ENCODE data around the gene ACSL1. TPM values are rescaled to one million over a fixed set of nuclear protein-coding genes. Genes with fewer than 3 reads are reported as not detected.

ACSL1 gene
- total and polyA plus RNA-seq, 2 donors: 8.7 to 109 TPM

DNA sequence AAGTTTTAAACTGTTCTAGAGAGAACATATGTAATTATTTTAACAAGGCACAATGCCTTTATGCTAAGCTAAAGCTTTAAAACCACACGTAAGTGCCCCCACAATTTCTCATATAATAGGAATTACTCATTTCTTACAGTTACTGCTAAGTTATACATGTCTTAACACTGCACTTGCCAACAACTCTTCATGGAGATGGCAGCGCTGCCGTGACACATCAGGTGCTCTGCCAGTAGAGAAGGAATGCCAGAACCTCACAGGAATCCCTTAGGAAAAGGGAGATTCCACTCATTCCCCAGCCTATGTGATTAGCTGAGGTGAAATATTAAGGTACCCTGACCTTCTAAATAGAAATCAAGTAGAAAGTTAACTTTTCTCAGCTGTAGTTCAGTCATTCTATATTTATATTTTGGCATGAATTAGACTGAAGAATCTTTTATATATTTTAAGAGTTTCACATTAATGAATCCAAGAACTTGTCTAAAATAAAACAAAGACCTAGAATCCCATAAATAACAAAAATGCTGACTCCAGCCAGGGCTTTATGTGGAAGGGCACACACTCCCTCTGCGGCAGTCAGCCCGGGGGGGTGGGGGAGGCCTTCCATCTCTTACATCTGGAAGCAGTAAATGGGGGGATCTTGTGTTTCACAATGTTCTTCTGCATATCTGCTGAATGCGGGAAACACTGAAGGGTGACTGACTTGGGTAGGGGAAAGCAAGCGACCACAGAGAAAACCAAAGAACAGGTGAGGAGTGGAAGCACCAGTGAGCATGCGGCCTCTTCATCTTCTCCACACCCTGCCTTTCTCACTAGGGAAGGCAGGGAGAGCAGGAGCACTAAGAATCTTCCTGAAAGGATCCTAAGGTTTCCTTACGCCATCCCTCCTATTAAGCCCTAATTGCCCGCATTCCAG is 23.7 kb downstream of the ACSL1 start:
- H3K4me1 ChIP-seq (ENCODE audit: control insufficient read depth in 2 of 2, insufficient read depth in 2 of 2, low read length in 2 of 2): no peaks in the 10 kb centered on the region
- 70% methylated on average over 10 of the region's 10 CpGs for WGBS
- H3K27ac ChIP-seq (ENCODE audit: low read depth in 1 of 2, low read length in 1 of 2): no peak overlapping the region
- H3K9me3 ChIP-seq (ENCODE audit: control insufficient read depth in 2 of 2, insufficient read depth in 1 of 2, low read length in 1 of 2): no peaks in the 10 kb centered on the region
- H3K27me3 ChIP-seq (ENCODE audit: control insufficient read depth in 2 of 2, insufficient read depth in 1 of 2, low read length in 1 of 2): no peaks in the 10 kb centered on the region
- H3K36me3 ChIP-seq (ENCODE audit: control insufficient read depth in 2 of 2, insufficient read depth in 2 of 2, low read length in 1 of 2): no peaks in the 10 kb centered on the region
- H3K4me3 ChIP-seq (ENCODE audit: low read length in 2 of 2): no peak overlapping the region
- DNase-seq (ENCODE audit: low read depth in 6 of 9, low spot score in 9 of 9): no peak

DNA sequence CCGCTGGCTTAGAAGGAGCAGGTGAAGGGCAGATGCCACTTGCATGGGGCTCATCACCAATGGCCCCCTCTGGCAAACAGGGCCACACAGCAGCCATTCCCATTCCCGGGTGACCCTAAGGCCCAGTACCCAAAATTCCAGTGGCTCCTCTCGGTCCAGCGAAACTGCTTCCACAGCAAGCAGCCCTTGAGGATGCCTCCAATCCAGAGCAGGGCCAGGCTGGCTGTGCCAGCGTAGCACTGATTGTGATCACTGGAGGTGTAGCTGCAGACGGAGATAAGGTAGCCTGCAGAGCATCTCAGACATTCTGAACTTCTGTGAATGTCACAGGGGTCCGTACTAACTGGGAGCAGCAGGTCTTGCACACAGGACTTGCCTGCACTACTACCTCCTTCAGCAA is 27.3 kb downstream of the ACSL1 start:
- no peaks in the 10 kb centered on the region for H3K4me1 ChIP-seq (ENCODE audit: control insufficient read depth in 2 of 2, insufficient read depth in 2 of 2, low read length in 2 of 2)
- H3K27ac ChIP-seq (ENCODE audit: low read depth in 1 of 2, low read length in 1 of 2): no peak overlapping the region
- H3K27me3 ChIP-seq (ENCODE audit: control insufficient read depth in 2 of 2, insufficient read depth in 1 of 2, low read length in 1 of 2): no peaks in the 10 kb centered on the region
- no peak overlapping the region for H3K4me3 ChIP-seq (ENCODE audit: low read length in 2 of 2)
- H3K9me3 ChIP-seq (ENCODE audit: control insufficient read depth in 2 of 2, insufficient read depth in 1 of 2, low read length in 1 of 2): peaks cover 0 to 5% of the 10 kb centered on the region in 2 donors
- DNase-seq (ENCODE audit: low read depth in 6 of 9, low spot score in 9 of 9): no peak
- WGBS: 97% methylated on average over 7 of the region's 7 CpGs
- no peaks in the 10 kb centered on the region for H3K36me3 ChIP-seq (ENCODE audit: control insufficient read depth in 2 of 2, insufficient read depth in 2 of 2, low read length in 1 of 2)

DNA sequence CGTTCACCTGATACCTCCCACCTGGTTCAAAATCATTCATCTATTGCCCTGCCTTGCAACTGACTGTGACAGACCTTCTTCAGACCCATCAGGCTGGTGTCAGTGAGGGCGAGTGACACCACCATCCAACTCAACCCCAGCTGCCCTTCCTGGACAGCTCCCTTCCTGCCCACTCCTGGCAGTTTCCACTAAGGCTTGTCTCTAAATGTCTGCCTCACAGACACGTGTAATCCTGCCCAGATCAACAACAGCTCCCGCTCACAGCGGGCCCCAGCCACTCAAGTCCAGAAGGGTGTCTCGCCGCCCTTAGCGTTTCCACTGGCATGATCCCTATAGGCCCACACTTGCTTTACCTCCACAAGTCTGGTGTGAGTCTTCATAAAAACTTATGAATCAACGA is 28.9 kb downstream of the ACSL1 start:
- Histone ChIP-seq H3K36me3 (ENCODE audit: control insufficient read depth in 2 of 2, insufficient read depth in 2 of 2, low read length in 1 of 2) (no peaks in the 10 kb centered on the region), H3K4me1 (ENCODE audit: control insufficient read depth in 2 of 2, insufficient read depth in 2 of 2, low read length in 2 of 2) (peaks cover 2 to 11% of the 10 kb centered on the region in 2 donors)
- 98% methylated on average over 9 of the region's 9 CpGs for WGBS

DNA sequence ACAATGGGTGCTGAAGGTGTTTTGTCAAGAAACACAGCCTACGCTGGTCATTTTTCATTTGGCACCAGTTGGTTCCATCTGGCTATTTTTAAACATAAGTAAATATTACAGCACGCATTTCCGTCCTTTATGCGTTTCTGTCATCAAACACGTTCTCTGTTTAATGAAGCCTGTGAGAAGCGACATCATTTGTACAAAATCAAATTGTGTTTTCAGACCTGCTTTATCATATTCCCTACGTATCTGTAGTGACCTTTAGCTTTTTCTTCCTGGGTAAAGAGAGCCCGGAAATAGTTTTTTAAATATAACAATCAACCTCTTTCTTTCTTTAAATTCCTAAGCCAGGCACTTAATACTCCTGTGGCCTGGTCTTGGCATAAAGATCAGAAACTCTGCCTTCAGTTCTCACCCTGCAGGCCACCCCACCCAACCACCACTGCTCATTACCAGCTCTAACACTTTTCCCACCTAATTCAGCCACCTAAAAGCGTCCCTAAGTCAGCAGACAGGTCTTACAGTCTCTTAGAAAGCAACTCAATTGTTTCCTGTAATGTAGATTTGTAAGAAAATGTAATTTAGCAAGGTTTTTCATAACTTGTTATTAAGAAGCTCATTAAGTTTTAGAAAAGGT is 30.4 kb downstream of the ACSL1 start:
- H3K4me1 ChIP-seq (ENCODE audit: control insufficient read depth in 2 of 2, insufficient read depth in 2 of 2, low read length in 2 of 2): peaks cover 2 to 14% of the 10 kb centered on the region in 2 donors
- H3K9me3 ChIP-seq (ENCODE audit: control insufficient read depth in 2 of 2, insufficient read depth in 1 of 2, low read length in 1 of 2): peaks cover 0 to 5% of the 10 kb centered on the region in 2 donors
- 98% methylated on average over 9 of the region's 9 CpGs for WGBS
- DNase-seq (ENCODE audit: low read depth in 6 of 9, low spot score in 9 of 9): no peak
- H3K27ac ChIP-seq (ENCODE audit: low read depth in 1 of 2, low read length in 1 of 2): no peak overlapping the region
- no peaks in the 10 kb centered on the region for H3K36me3 ChIP-seq (ENCODE audit: control insufficient read depth in 2 of 2, insufficient read depth in 2 of 2, low read length in 1 of 2)
- H3K27me3 ChIP-seq (ENCODE audit: control insufficient read depth in 2 of 2, insufficient read depth in 1 of 2, low read length in 1 of 2): peaks cover 0 to 2% of the 10 kb centered on the region in 2 donors
- H3K4me3 ChIP-seq (ENCODE audit: low read length in 2 of 2): no peak overlapping the region

More for the DNA sequence above, 28.9 kb downstream of the ACSL1 start:
- DNase-seq (ENCODE audit: low read depth in 6 of 9, low spot score in 9 of 9): no peak
- Histone ChIP-seq H3K9me3 (ENCODE audit: control insufficient read depth in 2 of 2, insufficient read depth in 1 of 2, low read length in 1 of 2) (peaks cover 0 to 5% of the 10 kb centered on the region in 2 donors), H3K27me3 (ENCODE audit: control insufficient read depth in 2 of 2, insufficient read depth in 1 of 2, low read length in 1 of 2) (no peaks in the 10 kb centered on the region), H3K4me3 (ENCODE audit: low read length in 2 of 2) (no peak overlapping the region), H3K27ac (ENCODE audit: low read depth in 1 of 2, low read length in 1 of 2) (no peak overlapping the region)

DNA sequence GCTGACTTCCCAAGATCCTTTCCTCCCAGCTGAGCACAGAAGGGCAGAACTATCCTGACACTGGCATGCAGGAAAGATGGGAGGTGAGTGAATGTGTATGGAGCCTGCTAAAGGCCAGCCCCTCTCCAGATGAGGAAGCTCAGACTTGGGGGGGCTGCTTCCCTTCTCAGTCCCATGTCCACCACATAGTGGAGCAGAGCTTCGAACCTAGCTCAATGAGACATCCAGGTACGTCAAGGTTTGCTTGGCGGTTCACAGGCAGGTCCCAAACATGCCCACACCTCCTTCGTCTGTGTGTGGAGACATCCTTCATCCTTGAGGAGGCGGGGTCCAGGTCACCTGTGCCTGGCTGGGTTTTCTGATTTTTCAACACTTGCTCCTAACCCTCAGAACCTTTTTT is 31.3 kb downstream of the ACSL1 start:
- H3K4me3 ChIP-seq (ENCODE audit: low read length in 2 of 2): no peak overlapping the region
- no peaks in the 10 kb centered on the region for H3K36me3 ChIP-seq (ENCODE audit: control insufficient read depth in 2 of 2, insufficient read depth in 2 of 2, low read length in 1 of 2)
- WGBS: 98% methylated on average over 5 of the region's 5 CpGs
- H3K4me1 ChIP-seq (ENCODE audit: control insufficient read depth in 2 of 2, insufficient read depth in 2 of 2, low read length in 2 of 2): peaks cover 2 to 14% of the 10 kb centered on the region in 2 donors
- H3K27ac ChIP-seq (ENCODE audit: low read depth in 1 of 2, low read length in 1 of 2): no peak overlapping the region
- H3K9me3 ChIP-seq (ENCODE audit: control insufficient read depth in 2 of 2, insufficient read depth in 1 of 2, low read length in 1 of 2): peaks cover 0 to 5% of the 10 kb centered on the region in 2 donors
- H3K27me3 ChIP-seq (ENCODE audit: control insufficient read depth in 2 of 2, insufficient read depth in 1 of 2, low read length in 1 of 2): peaks cover 0 to 2% of the 10 kb centered on the region in 2 donors
- DNase-seq (ENCODE audit: low read depth in 6 of 9, low spot score in 9 of 9): no peak

DNA sequence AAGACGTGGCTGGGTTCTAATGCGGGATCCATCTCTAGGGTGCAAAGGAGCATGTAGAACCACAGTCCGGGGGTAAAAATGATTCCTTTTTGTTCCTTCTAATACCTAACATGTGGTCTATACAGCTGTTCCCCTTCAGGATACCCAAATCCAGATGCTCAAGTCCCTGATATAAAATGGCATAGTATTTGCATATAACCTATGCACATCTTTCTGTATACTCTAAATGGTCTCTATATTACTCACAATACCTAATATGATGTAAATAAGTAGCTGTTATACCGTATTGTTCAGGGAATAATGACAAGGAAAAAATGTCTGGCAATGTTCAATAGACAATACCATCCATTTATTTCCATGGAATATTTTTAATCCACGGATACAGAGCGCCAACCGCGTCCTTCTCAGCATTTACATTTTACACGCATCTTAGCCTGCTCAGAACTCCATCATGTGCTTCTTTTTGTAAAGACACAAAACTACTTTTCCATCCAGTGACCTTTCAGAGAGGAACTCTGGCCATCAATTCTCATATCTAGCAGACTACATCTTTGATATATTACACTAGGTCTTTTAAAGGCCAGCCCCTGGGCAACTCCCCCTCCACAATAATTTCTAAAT is 31.9 kb downstream of the ACSL1 start:
- H3K9me3 ChIP-seq (ENCODE audit: control insufficient read depth in 2 of 2, insufficient read depth in 1 of 2, low read length in 1 of 2): peaks cover 0 to 5% of the 10 kb centered on the region in 2 donors
- no peak overlapping the region for H3K4me3 ChIP-seq (ENCODE audit: low read length in 2 of 2)
- no peaks in the 10 kb centered on the region for H3K36me3 ChIP-seq (ENCODE audit: control insufficient read depth in 2 of 2, insufficient read depth in 2 of 2, low read length in 1 of 2)
- peaks cover 0 to 2% of the 10 kb centered on the region in 2 donors for H3K27me3 ChIP-seq (ENCODE audit: control insufficient read depth in 2 of 2, insufficient read depth in 1 of 2, low read length in 1 of 2)
- H3K4me1 ChIP-seq (ENCODE audit: control insufficient read depth in 2 of 2, insufficient read depth in 2 of 2, low read length in 2 of 2): peaks cover 2 to 14% of the 10 kb centered on the region in 2 donors
- 93% methylated on average over 9 of the region's 9 CpGs for WGBS
- DNase-seq (ENCODE audit: low read depth in 6 of 9, low spot score in 9 of 9): no peak
- no peak overlapping the region for H3K27ac ChIP-seq (ENCODE audit: low read depth in 1 of 2, low read length in 1 of 2)

DNA sequence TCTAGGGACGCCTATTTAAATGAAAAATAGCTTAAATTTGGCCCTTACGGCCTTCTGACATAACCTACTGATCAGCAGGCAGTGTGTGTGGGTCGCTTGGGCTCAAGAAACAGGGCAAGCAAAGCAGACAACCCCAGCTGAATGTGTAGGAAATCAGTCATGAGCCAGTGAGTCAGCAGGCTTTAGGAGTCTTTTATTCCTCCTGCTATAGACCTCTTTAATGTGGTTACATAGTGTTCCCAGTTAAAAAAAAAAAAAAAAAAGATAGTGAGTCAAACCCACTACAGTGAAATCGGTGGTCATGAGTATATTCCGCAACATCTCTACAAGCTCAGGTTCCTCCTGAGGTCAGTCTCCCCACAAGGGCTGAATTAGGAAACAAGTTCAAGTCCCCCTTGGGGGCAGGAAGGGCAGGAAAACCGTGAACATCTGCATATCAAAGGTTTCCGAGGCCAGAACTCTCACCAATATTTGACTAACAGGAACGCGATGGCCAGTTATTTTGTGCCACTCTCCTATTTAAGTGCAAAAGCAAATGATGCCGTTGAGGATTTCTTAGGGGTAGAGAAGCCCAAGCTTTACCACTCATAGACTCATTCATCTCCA is 32.7 kb downstream of the ACSL1 start:
- peaks cover 0 to 5% of the 10 kb centered on the region in 2 donors for H3K9me3 ChIP-seq (ENCODE audit: control insufficient read depth in 2 of 2, insufficient read depth in 1 of 2, low read length in 1 of 2)
- H3K4me1 ChIP-seq (ENCODE audit: control insufficient read depth in 2 of 2, insufficient read depth in 2 of 2, low read length in 2 of 2): peaks cover 2 to 14% of the 10 kb centered on the region in 2 donors
- H3K27ac ChIP-seq (ENCODE audit: low read depth in 1 of 2, low read length in 1 of 2): no peak overlapping the region
- WGBS: 14% methylated on average over 10 of the region's 10 CpGs
- H3K36me3 ChIP-seq (ENCODE audit: control insufficient read depth in 2 of 2, insufficient read depth in 2 of 2, low read length in 1 of 2): peaks cover 0 to under 1% of the 10 kb centered on the region in 2 donors
- no peak overlapping the region for H3K4me3 ChIP-seq (ENCODE audit: low read length in 2 of 2)
- DNase-seq (ENCODE audit: low read depth in 6 of 9, low spot score in 9 of 9): peak in 1 of 9 donors; percentile 23
- peaks cover 0 to 2% of the 10 kb centered on the region in 2 donors for H3K27me3 ChIP-seq (ENCODE audit: control insufficient read depth in 2 of 2, insufficient read depth in 1 of 2, low read length in 1 of 2)

DNA sequence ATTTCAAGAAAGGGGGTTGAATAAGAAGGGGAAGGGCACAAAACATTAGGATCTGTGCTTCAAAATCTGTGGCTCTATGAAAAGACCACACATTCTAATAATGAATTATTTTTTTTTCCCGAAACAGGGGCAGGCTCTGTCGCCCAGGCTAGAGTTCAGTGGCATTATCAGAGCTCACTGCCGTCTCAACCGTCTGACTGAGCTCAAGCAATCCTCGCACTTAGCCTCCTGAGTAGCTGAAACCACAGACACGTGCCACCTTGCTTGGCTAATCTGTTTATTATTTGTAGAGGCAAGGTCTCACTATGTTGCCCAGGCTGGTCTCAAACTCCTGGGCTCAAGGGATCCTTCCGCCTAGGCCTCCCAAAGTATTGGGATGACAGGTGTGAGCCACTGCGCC is 33.4 kb downstream of the ACSL1 start:
- Histone ChIP-seq H3K4me3 (ENCODE audit: low read length in 2 of 2) (no peak overlapping the region), H3K27me3 (ENCODE audit: control insufficient read depth in 2 of 2, insufficient read depth in 1 of 2, low read length in 1 of 2) (peaks cover 0 to 2% of the 10 kb centered on the region in 2 donors), H3K27ac (ENCODE audit: low read depth in 1 of 2, low read length in 1 of 2) (no peak overlapping the region), H3K9me3 (ENCODE audit: control insufficient read depth in 2 of 2, insufficient read depth in 1 of 2, low read length in 1 of 2) (peaks cover 0 to 5% of the 10 kb centered on the region in 2 donors), H3K36me3 (ENCODE audit: control insufficient read depth in 2 of 2, insufficient read depth in 2 of 2, low read length in 1 of 2) (peaks cover 0 to 3% of the 10 kb centered on the region in 2 donors), H3K4me1 (ENCODE audit: control insufficient read depth in 2 of 2, insufficient read depth in 2 of 2, low read length in 2 of 2) (peaks cover 2 to 14% of the 10 kb centered on the region in 2 donors)
- WGBS: 79% methylated on average over 8 of the region's 8 CpGs
- no peak for DNase-seq (ENCODE audit: low read depth in 6 of 9, low spot score in 9 of 9)
